ENCODE measurements around the gene MYL3.

Gene MYL3

GRCh38 chr3:46865546-46865945 lies 2.3 kb upstream of the MYL3 start:
- DNase-seq (ENCODE audit: low read depth in 2 of 2, low spot score in 1 of 2), result no peak

GRCh38 chr3:46865031-46865507 lies 1.8 kb upstream of the MYL3 start:
- DNase-seq (ENCODE audit: low read depth in 2 of 2, low spot score in 1 of 2), result no peak

- no peak for DNase-seq (ENCODE audit: low read depth in 2 of 2, low spot score in 1 of 2)
These were observed 1.0 kb upstream of the MYL3 start for GRCh38 chr3:46864061-46864881.

GRCh38 chr3:46862369-46863025 lies 747 bp downstream of the MYL3 start:
- DNase-seq (ENCODE audit: low read depth in 2 of 2, low spot score in 1 of 2), result no peak

- no peak for DNase-seq (ENCODE audit: low read depth in 2 of 2, low spot score in 1 of 2)
These were observed 1.5 kb downstream of the MYL3 start for GRCh38 chr3:46861605-46862368.

GRCh38 chr3:46860810-46861604 lies 2.2 kb downstream of the MYL3 start:
- DNase-seq (ENCODE audit: low read depth in 2 of 2, low spot score in 1 of 2), result no peak

GRCh38 chr3:46860017-46860809 lies 3.0 kb downstream of the MYL3 start:
- DNase-seq (ENCODE audit: low read depth in 2 of 2, low spot score in 1 of 2), result no peak

- DNase-seq (ENCODE audit: low read depth in 2 of 2, low spot score in 1 of 2), result no peak
These were observed 4.1 kb downstream of the MYL3 start for GRCh38 chr3:46859001-46859710.

GRCh38 chr3:46858456-46858855 lies 4.8 kb downstream of the MYL3 start:
- DNase-seq (ENCODE audit: low read depth in 2 of 2, low spot score in 1 of 2), result no peak

- no peak for DNase-seq (ENCODE audit: low read depth in 2 of 2, low spot score in 1 of 2)
These were observed 5.5 kb downstream of the MYL3 start for GRCh38 chr3:46857485-46858341.

GRCh38 chr3:46856576-46857471 lies 6.4 kb downstream of the MYL3 start:
- DNase-seq (ENCODE audit: low read depth in 2 of 2, low spot score in 1 of 2), result no peak

- DNase-seq (ENCODE audit: low read depth in 2 of 2, low spot score in 1 of 2), result no peak
These were observed 8.7 kb downstream of the MYL3 start for GRCh38 chr3:46854555-46854991.

- DNase-seq (ENCODE audit: low read depth in 2 of 2, low spot score in 1 of 2), result no peak
These were observed 9.5 kb downstream of the MYL3 start for GRCh38 chr3:46853441-46854415.

- DNase-seq (ENCODE audit: low read depth in 2 of 2, low spot score in 1 of 2), result no peak
These were observed 10.3 kb downstream of the MYL3 start for GRCh38 chr3:46852839-46853355.

GRCh38 chr3:46852334-46852720 lies 10.9 kb downstream of the MYL3 start:
- no peak for DNase-seq (ENCODE audit: low read depth in 2 of 2, low spot score in 1 of 2)

Measured in stimulated activated CD8-positive, alpha-beta memory T cell treated with anti-CD3 and anti-CD28 coated beads, Interleukin-4, amount 100 ng/mL, for 1 hour (primary cell).